GM21381 (cell line): Measurements from ENCODE around the gene FAM228B.

ENCODE experiments used
- ATAC-seq: cut with Tn5 transposase; IDR thresholded peaks from one replicate; pipeline ENCODE4 v1.9.1; 2021; ENCODE audit warnings: mild to moderate bottlenecking, moderate library complexity; ENCODE audit not compliant: unreplicated experiment

The FAM228B gene

GRCh38 chr2:24200799-24201198 lies 77.5 kb downstream of the FAM228B start:
- no peak for ATAC-seq

GRCh38 chr2:24203029-24203786 lies 79.9 kb downstream of the FAM228B start:
- ATAC-seq: no peak

DNA sequence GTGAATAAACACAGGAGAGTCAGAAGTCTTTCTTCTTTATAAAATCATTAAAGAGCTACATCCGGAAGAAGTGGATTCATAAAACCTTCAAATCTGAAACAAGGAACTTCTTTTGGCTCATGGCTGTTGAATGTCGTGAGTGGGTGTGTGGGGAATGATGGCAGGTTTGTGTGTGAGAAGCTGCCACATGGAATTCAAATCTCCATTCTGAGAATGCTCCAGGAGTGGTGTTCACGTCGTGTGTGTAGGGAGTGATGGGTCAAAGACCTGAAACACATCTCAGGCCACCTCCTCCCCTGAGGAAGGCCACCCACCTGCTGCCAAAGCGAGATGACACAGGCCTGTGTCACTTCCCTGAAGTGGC lies 80.5 kb downstream of the FAM228B start:
- no peak for ATAC-seq

- ATAC-seq: no peak
Measured at GRCh38 chr2:24204505-24204904, 81.2 kb downstream of the FAM228B start.

DNA sequence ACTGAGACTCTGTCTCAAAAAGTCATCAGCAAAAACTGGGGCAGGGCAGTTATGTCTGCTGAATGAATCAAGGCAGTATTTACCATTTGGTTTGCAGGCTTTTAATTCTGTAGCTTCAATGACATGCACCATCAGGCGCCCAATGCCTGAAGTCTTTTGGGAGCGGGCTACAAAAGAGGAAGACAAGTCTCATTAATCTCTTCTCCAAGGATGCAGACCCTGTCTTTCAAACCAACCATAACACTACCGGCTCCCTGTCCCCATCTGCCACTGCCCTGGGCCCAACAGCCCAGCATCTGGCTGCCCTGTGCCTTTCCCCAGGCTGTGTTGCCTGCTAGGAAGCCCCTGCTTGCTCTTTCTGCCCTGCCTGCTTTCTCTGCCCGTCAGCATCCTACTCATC lies 81.9 kb downstream of the FAM228B start:
- ATAC-seq: no peak

- ATAC-seq: no peak
Measured at GRCh38 chr2:24206242-24206641, 83.0 kb downstream of the FAM228B start.

DNA sequence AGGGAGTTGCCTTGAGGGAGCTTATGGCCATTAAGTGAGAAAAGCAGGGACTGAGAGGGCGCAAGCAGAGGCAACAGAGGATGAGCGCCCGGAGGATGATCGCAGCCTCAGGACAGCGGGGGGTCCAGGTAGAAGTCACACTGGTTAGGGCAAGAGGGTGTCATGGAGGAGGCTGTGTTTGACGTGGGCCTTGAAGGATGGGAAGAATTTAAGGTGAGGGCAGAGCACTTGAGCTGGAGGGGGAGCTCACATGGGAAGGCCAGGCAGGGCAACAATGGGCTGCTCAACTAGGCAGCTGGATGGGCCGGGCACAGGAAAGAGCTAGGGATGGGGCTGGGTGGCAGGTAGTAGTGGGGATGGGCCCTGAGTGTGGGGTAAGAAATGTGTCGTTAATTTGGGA lies 83.4 kb downstream of the FAM228B start:
- ATAC-seq: no peak

DNA sequence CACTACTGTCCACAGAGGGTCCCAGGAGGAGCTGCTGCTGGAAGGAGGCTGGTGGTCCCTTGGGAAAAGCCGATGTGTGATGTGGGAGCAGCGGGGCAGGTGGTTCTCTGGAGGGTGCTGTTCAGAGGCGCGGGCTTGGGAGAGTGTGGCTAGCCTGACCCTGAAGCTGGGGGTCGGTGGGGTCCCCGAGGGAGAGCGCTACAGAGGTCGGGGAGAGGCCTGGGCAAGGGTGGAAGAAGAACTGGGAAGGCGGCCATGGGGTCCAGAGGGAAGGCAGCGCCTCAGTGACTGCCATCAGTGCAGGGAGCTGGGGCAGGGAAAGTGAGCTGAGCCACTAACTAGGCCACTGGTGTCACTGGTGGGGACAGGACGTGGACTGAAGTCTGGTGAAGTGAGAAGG lies 84.1 kb downstream of the FAM228B start:
- no peak for ATAC-seq

DNA sequence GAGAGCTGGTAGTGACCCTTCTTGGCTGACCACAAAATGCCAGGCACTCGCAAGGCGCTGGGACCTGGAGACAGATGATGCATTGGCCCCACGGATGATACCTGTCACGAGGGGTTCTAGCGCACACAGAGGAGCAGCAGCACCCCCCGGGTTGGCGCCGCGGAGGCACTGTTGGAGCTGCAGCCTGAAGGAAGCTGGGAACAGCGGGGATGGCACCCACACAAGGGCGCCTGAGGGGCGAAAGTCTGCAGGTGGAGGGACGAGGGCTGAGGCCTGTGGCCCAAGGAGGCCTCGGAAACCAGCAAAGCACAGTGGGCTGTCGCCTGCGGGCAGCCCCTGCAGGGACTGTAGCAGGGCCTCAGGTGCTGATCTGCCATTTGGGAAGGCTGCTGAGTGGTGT lies 85.2 kb downstream of the FAM228B start:
- ATAC-seq: no peak

DNA sequence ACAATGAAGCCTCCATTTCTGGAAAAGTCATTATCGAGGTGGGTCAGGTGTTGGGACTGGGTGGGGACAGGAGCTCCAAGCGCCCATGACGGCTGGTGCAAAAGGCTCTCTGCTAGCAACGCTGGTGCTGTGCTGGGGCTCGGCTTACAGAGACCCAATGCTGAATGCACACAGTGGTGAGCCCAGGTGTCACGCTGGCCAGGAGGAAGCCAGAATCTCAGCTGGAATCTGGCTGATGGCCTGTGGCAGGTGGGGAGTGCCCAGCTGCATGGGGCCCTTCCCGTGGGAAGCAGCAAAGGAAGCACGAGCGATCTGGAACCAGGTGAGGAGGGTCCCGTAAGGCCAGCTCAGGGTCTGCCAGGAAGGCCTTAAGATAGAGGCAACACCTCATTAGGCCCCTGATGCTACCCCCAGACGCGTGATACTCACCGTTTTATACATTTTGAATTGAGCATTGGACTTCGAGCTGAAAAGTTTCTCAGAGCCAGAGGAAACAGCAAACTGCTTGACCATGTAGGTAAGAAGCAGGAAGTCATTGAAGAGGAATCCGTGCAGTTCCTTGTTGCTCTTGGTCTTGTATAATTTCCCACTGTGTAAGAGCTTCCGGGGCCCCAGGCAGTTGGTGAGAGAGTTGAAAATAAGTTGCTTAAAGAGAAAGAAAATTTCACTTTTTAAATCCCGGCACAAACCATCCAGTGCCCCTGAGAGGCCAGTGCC lies 86.3 kb downstream of the FAM228B start:
- no peak for ATAC-seq

DNA sequence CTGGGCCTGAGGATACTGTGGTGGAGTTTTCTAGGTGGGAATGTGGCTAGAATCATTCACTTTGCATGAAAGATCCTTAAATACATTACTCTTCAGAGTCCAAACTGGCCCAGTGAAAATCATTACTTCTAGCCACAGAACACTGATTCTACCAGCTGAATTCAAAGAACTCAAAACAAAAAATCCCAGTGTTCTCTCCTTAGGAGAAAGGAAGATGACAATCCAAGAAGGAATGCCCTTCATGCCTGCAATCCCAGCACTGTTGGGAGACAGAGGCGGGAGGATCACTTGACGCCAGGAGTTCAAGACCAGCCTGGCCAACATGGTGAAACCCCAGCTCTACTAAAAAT lies 86.8 kb downstream of the FAM228B start:
- ATAC-seq: no peak

DNA sequence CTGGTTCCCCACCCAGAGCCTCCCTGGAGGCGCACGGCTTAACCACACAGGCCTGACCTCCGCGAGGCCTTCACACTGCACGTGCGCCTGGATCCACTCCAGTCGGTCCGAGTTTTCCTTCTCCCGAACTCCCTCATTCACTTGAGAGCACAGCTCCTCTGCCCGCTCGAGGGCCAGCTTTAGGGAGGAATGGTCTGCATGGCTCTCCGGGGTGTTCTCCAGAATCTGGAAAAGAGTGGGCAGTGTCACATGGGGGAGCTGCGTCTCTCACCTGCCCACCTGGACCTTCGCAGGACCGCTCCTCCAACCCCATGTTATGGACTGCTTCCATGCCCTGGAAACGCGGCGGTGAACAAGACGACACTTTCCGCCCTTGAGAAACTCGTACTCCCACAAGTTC lies 87.5 kb downstream of the FAM228B start:
- no peak for ATAC-seq

DNA sequence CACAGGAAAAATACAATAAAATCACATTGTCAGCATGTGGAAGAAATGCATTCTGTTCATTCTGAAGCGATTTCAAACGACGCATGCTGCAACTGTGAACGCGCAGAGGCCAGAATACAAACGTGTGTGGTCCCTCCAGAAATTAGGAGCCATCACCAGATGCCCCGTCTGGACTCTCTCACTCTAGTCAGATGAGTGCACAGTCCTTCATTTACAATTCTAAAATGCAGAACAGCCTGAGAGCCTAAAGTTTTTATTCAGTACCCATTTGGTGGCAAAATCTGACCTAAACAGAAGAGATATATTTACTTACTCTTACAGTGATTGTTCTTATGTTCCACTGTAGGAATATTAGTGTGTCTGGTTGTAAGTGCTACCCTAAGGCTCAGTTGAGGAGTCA lies 88.1 kb downstream of the FAM228B start:
- ATAC-seq: no peak

- ATAC-seq: peak; percentile 96
Measured at GRCh38 chr2:24214880-24215279, 91.6 kb downstream of the FAM228B start.
